Astrocyte of the spinal cord (primary cell): Measurements from ENCODE around the gene STPG1.

ENCODE experiments used
- DNase-seq: peaks from one replicate; pipeline ENCODE4 v3.0.0; 2011; ENCODE audit warnings: low read depth, low spot score
- H3K4me3 ChIP-seq: 2 replicates; pipeline ENCODE4 v1.5.1; 2011; ENCODE audit warnings: low read depth, mild to moderate bottlenecking, low read length, moderate library complexity
- in situ Hi-C: cut with HindIII; loops from 2 replicates; pipeline ENCODE4 v1.10.0; 2017; ENCODE audit warnings: low sequenced_read_pairs
- TF ChIP-seq, protein P1 (sequence below): IDR thresholded peaks from 2 replicates; pipeline ENCODE4 v1.5.1; 2012; ENCODE audit warnings: low read depth, mild to moderate bottlenecking, low read length, inconsistent platforms

STPG1 gene

DNA sequence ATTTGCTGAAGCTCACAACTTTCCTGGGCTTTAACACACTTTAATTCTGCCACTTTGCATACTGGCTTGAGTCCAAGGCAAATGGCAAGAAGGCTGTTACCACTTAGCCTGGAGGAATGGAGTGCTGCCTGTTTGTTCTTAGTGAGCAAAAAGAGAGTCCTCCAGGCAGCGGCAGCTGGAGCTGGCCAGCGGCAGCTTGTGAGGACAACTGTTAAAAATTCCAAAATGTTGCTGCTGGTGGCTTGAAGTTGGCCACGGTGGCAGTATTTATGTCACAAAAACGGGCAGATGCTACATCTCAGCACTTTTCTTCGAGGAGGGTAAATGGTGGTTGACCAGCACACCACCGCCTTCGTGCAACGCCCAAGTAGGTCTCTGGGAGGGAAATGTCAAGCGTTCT lies 27.3 kb downstream of the STPG1 start:
- no peak overlapping the region for H3K4me3 ChIP-seq
- TF ChIP-seq, protein P1, sequence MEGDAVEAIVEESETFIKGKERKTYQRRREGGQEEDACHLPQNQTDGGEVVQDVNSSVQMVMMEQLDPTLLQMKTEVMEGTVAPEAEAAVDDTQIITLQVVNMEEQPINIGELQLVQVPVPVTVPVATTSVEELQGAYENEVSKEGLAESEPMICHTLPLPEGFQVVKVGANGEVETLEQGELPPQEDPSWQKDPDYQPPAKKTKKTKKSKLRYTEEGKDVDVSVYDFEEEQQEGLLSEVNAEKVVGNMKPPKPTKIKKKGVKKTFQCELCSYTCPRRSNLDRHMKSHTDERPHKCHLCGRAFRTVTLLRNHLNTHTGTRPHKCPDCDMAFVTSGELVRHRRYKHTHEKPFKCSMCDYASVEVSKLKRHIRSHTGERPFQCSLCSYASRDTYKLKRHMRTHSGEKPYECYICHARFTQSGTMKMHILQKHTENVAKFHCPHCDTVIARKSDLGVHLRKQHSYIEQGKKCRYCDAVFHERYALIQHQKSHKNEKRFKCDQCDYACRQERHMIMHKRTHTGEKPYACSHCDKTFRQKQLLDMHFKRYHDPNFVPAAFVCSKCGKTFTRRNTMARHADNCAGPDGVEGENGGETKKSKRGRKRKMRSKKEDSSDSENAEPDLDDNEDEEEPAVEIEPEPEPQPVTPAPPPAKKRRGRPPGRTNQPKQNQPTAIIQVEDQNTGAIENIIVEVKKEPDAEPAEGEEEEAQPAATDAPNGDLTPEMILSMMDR = no peak
- DNase-seq = no peak
- in situ Hi-C loops = no loop called here

DNA sequence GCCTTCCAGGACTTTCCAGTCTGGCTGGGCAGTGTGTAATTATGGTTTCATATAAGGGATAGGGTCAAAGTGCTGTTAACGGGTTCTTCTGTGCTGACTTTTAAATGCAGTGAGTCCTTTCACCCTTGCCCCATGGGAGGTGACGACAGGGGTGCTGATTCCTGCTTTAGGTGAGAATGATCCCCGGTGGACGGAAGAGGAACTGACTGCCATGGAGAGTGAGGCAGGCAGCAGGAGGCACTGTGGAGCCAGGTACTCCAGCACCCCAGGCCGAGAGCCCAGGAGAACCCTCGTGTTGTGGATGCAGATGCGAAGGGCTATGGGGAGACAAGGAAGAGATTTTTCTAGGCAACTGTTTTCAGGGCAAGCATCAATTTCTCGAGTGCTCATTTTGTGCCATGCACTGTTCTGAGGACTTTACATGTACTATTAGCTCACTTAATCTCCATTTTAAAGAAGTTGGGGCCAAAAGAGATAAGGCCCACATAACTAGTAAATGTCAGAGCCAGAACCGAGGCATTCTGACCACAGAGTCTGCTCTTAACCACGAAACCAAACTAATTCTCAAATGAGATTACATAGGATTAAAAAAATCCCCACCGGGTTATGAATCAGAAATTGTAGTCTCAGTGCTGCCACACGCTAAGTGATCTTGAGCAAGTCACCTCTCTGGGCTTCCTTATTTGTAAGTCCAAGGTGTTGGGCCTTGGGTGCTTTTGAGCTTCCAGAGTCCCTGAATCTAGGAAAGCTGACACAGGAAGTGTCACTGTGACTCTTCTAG lies 28.2 kb downstream of the STPG1 start:
- in situ Hi-C loops = no loop called here
- TF ChIP-seq, protein P1 = peak; percentile 60
- no peak overlapping the region for H3K4me3 ChIP-seq
- peak; percentile 39 for DNase-seq

DNA sequence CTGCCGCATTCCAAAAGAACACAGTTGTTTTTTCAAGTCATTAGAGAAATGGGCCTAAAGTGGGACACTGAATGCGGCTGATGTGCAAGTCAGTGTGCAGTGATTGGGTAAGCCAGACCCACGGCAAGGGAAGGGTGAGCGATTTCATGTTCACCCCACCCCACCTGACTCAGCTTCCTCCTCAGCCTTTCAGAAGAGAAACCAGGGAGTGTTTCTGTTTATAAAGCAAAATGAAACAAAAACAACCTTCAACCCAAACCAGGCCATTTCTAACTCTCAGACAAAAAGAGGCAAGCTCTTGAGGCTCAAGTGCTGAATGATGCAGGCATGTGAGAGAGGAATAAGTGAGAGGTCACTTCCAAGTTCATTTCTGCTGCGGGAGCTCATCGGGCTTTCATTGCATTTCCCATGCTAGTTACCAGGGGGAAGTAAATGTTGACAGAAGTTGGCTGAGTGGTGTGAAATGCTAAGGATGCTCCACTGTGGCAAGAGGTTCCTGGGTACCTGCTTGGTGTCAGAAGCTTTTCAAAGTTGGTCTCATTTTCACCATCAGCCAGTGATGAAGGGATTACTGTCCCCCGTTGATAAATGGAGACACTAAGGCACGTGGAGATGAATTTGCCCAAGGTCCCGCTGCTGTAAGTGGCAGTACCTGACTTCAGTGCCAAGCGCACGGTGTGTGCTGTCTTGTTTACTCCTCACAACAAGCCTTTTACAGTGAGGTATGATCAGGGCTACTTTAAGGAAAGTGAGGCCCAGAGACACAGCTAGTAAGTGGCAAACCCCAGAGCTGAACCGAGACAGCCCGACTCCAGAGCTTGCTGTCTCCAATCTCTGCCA lies 29.1 kb downstream of the STPG1 start:
- in situ Hi-C loops = no loop called here
- DNase-seq = peak; percentile 80
- H3K4me3 ChIP-seq = no peak overlapping the region
- TF ChIP-seq, protein P1 = no peak

DNA sequence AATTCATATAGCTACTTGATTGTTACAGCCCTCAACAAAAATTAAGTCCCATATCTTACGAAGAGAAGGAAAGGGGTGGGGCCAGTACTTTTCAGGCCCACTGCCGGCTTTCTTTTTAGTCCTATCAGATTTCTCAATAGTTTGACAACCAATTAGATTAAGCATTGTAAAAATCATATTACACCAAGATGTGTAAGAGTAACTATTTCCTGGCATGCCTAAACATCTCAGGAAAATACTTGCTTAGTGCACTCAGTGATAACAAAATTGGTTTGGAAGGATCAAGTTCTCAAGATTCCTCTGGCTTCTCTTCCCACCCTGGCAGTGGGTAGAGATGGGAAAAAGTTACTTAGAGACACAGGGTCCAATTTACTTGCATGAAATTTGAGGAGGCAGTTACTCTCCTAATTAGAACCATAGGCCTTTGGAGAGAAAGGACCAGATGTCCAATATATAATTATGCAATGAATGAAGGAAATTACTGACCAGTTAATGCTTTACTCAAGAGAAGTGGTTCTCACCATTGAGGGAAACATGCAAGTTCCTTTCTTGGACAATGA lies 30.1 kb downstream of the STPG1 start:
- DNase-seq = no peak
- in situ Hi-C loops = no loop called here
- TF ChIP-seq, protein P1 = no peak
- H3K4me3 ChIP-seq = no peak overlapping the region

DNA sequence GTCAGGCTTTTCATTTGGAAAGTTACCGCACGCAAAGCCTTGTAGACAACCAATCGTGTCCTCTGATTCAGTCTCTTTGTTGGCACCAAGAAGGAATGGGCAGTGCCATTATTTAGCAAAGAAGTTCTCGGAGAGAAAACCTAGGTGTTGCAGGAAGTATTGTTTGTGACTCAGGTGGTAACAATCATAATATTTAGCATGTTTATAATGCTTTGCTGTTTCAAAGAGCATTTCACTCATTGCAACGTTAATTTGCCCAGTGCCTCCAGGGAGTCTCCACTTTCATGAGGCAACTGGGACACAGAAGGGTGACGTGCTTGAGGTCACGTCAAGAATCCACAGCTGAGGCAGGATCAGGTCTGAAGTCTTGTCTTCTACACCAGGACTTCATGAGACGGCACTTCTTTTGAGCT lies 31.4 kb downstream of the STPG1 start:
- H3K4me3 ChIP-seq = no peak overlapping the region
- no peak for DNase-seq
- TF ChIP-seq, protein P1 = no peak
- in situ Hi-C loops = no loop called here

- no peak overlapping the region for H3K4me3 ChIP-seq
- no peak for DNase-seq
- TF ChIP-seq, protein P1 = no peak
- in situ Hi-C loops = no loop called here
These were observed 32.3 kb downstream of the STPG1 start for GRCh38 chr1:24381256-24381655.
